PC-3 (cell line): Measurements from ENCODE around the gene ZNF10. TPM values are rescaled to one million over a fixed set of nuclear protein-coding genes. Genes with fewer than 3 reads are reported as not detected.

Experiments used
- ATAC-seq: fragments of 200-7000 bp; cut with Tn5 transposase; 2 replicates; pipeline ENCODE4 v1.9.1; 2020; ENCODE audit warnings: mild to moderate bottlenecking, moderate library complexity
- BruUV-seq: library from RNA; stranded (reverse); fragments of 400-500 nt; replicated peaks from 2 replicates; lab custom pipeline; 2021; lab: Mats Ljungman, UMichigan
- CTCF ChIA-PET: fragments of 300-600 bp; sonication (Branson Sonifier 250); formaldehyde crosslinking; loops from one replicate; lab custom pipeline; 2022; ENCODE audit warnings: antibody characterized with exemption; lab: Charles Lee
- POLR2A ChIA-PET: fragments of 300-600 bp; sonication (Branson Sonifier 250); formaldehyde crosslinking; loops from one replicate; lab custom pipeline; 2022; ENCODE audit warnings: antibody characterized with exemption; ENCODE audit not compliant: unreplicated experiment; lab: Charles Lee
- DNase-seq: peaks from one replicate; pipeline ENCODE4 v3.0.0-alpha.2; 2015
- H2AFZ ChIP-seq: fragments of 300-600 bp; sonication (generic); 2 replicates; pipeline ENCODE4 v1.6.0; 2016; ENCODE audit warnings: antibody characterized with exemption, low read length
- H3F3A ChIP-seq: fragments of 300-600 bp; sonication (generic); one replicate; pipeline ENCODE4 v1.6.0; 2017; ENCODE audit warnings: antibody characterized with exemption, low read length, control low read depth, mild to moderate bottlenecking; ENCODE audit not compliant: unreplicated experiment
- H3K27ac ChIP-seq: fragments of 300-600 bp; sonication (generic); 2 replicates; pipeline ENCODE4 v1.5.1; 2016; ENCODE audit warnings: mild to moderate bottlenecking, low read length
- H3K27me3 ChIP-seq: fragments of 300-600 bp; sonication (generic); 2 replicates; pipeline ENCODE4 v1.6.1; 2016; ENCODE audit warnings: low read length, mixed read lengths
- H3K36me3 ChIP-seq: fragments of 300-600 bp; sonication (generic); 2 replicates; pipeline ENCODE4 v1.6.1; 2016; ENCODE audit warnings: low read depth, mixed run types, low read length, mixed read lengths
- H3K4me1 ChIP-seq: fragments of 300-600 bp; sonication (generic); 2 replicates; pipeline ENCODE4 v1.5.1; 2016; ENCODE audit warnings: low read length; ENCODE audit not compliant: insufficient read depth
- H3K4me2 ChIP-seq: fragments of 300-600 bp; sonication (generic); 2 replicates; pipeline ENCODE4 v1.6.0; 2016; ENCODE audit warnings: low read length
- H3K4me3 ChIP-seq: fragments of 300-600 bp; sonication (generic); 2 replicates; pipeline ENCODE4 v1.5.1; 2016; ENCODE audit warnings: mild to moderate bottlenecking, low read length, mixed read lengths
- H3K79me2 ChIP-seq: fragments of 300-600 bp; sonication (generic); 2 replicates; pipeline ENCODE4 v1.6.1; 2017; ENCODE audit warnings: low read length, mixed read lengths
- H3K9ac ChIP-seq: fragments of 300-600 bp; sonication (generic); 2 replicates; pipeline ENCODE4 v1.6.0; 2016; ENCODE audit warnings: mild to moderate bottlenecking, low read length
- H3K9me2 ChIP-seq: fragments of 300-600 bp; sonication (generic); replicated peaks from 2 replicates; pipeline ENCODE4 v1.6.1; 2016; ENCODE audit warnings: mixed run types, low read length, mixed read lengths
- H3K9me3 ChIP-seq: fragments of 300-600 bp; sonication (generic); 2 replicates; pipeline ENCODE4 v1.6.1; 2016; ENCODE audit warnings: low read length, mixed read lengths
- H4K20me1 ChIP-seq: fragments of 300-600 bp; sonication (generic); 2 replicates; pipeline ENCODE4 v1.6.1; 2016; ENCODE audit warnings: low read length, mixed read lengths
- CTCF ChIP-seq: fragments of 300-600 bp; sonication (generic); conservative IDR thresholded peaks from 2 replicates; pipeline ENCODE4 v1.5.1; 2017; ENCODE audit warnings: antibody characterized with exemption, low read depth, mild to moderate bottlenecking, low read length
- EZH2 ChIP-seq: fragments of 300-600 bp; sonication (generic); IDR thresholded peaks from one replicate; pipeline ENCODE4 v1.6.1; 2017; ENCODE audit warnings: antibody characterized with exemption, mild to moderate bottlenecking, low read length; ENCODE audit not compliant: unreplicated experiment
- EZH2phosphoT487 ChIP-seq: fragments of 300-600 bp; sonication (generic); IDR thresholded peaks from 2 replicates; pipeline ENCODE4 v1.6.1; 2018; ENCODE audit warnings: mild to moderate bottlenecking, antibody characterized with exemption, low read length, borderline replicate concordance
- intact Hi-C: fragments of 100-400 bp; cut with micrococcal nuclease; formaldehyde crosslinking; loops from 2 replicates; pipeline ENCODE4 v1.9.0; 2023
- total RNA-seq: library from RNA; depleted of rRNA; stranded (reverse); fragments of >200 nt; gene quantifications from 2 replicates; pipeline ENCODE4 v1.2.3, GENCODE V29; 2014

The ZNF10 gene
- total RNA-seq, 1 experiment from 2014 or later: 1.9 TPM

GRCh38 chr12:133203344-133204263, 73.2 kb downstream of the ZNF10 start:
- no peaks in the 10 kb centered on the region for H3K9me2 ChIP-seq
- no TSS peak for BruUV-seq
- no peak overlapping the region for H3K27ac ChIP-seq
- no peaks in the 10 kb centered on the region for H3K27me3 ChIP-seq
- ChIA-PET CTCF (no interaction called here), POLR2A (no interaction called here)
- no peaks in the 10 kb centered on the region for H3K79me2 ChIP-seq
- no peak overlapping the region for H2AFZ ChIP-seq
- H3F3A ChIP-seq: no peaks in the 10 kb centered on the region
- H3K36me3 ChIP-seq: no peaks in the 10 kb centered on the region
- no peaks in the 10 kb centered on the region for H4K20me1 ChIP-seq
- DNase-seq: no peak
- no peak overlapping the region for H3K4me3 ChIP-seq
- no peak for ATAC-seq
- H3K4me1 ChIP-seq: no peaks in the 10 kb centered on the region
- intact Hi-C loops: no loop called here
- TF ChIP-seq EZH2 (no peak), CTCF (no peak), EZH2phosphoT487 (no peak)
- no peaks in the 10 kb centered on the region for H3K9me3 ChIP-seq
- no peak overlapping the region for H3K9ac ChIP-seq
- no peak overlapping the region for H3K4me2 ChIP-seq

- H3K9me2 ChIP-seq: no peaks in the 10 kb centered on the region
- POLR2A ChIA-PET: no interaction called here
- no peaks in the 10 kb centered on the region for H3K9me3 ChIP-seq
- no peak overlapping the region for H3K27ac ChIP-seq
- no peak overlapping the region for H2AFZ ChIP-seq
- CTCF ChIA-PET: no interaction called here
- intact Hi-C loops: no loop called here
- no peaks in the 10 kb centered on the region for H3K36me3 ChIP-seq
- no peaks in the 10 kb centered on the region for H3K4me1 ChIP-seq
- H3K4me3 ChIP-seq: no peak overlapping the region
- H3K27me3 ChIP-seq: no peaks in the 10 kb centered on the region
- H3F3A ChIP-seq: no peaks in the 10 kb centered on the region
- DNase-seq (no peak), ATAC-seq (no peak)
- H4K20me1 ChIP-seq: no peaks in the 10 kb centered on the region
- H3K79me2 ChIP-seq: no peaks in the 10 kb centered on the region
- TF ChIP-seq EZH2 (no peak), CTCF (no peak), EZH2phosphoT487 (no peak)
- H3K4me2 ChIP-seq: no peak overlapping the region
- BruUV-seq: no TSS peak
- no peak overlapping the region for H3K9ac ChIP-seq
Observed at GRCh38 chr12:133204264-133204603, 73.8 kb downstream of the ZNF10 start.

- ATAC-seq: no peak
- H2AFZ ChIP-seq: no peak overlapping the region
- H3K27ac ChIP-seq: no peak overlapping the region
- TF ChIP-seq EZH2phosphoT487 (no peak), EZH2 (no peak), CTCF (no peak)
- H3K9me2 ChIP-seq: no peaks in the 10 kb centered on the region
- DNase-seq: no peak
- intact Hi-C loops: no loop called here
- no peaks in the 10 kb centered on the region for H4K20me1 ChIP-seq
- no peak overlapping the region for H3K4me3 ChIP-seq
- no peaks in the 10 kb centered on the region for H3K9me3 ChIP-seq
- H3K27me3 ChIP-seq: no peaks in the 10 kb centered on the region
- BruUV-seq: no TSS peak
- no peak overlapping the region for H3K4me2 ChIP-seq
- no peaks in the 10 kb centered on the region for H3F3A ChIP-seq
- H3K9ac ChIP-seq: no peak overlapping the region
- H3K4me1 ChIP-seq: no peaks in the 10 kb centered on the region
- H3K79me2 ChIP-seq: no peaks in the 10 kb centered on the region
- H3K36me3 ChIP-seq: no peaks in the 10 kb centered on the region
- ChIA-PET POLR2A (no interaction called here), CTCF (no interaction called here)
Observed at GRCh38 chr12:133206390-133206789, 76.0 kb downstream of the ZNF10 start.
